Caco-2 (cell line): Measurements from ENCODE around the gene ASPN. TPM values are rescaled to one million over a fixed set of nuclear protein-coding genes. Genes with fewer than 3 reads are reported as not detected.

Experiments used
- BruUV-seq: library from RNA; stranded (reverse); fragments of 400-500 nt; replicated peaks from 2 replicates; lab custom pipeline; 2021; lab: Mats Ljungman, UMichigan
- CTCF ChIA-PET: fragments of 300-600 bp; sonication (Branson Sonifier 250); formaldehyde crosslinking; loops from one replicate; lab custom pipeline; 2022; ENCODE audit warnings: antibody characterized with exemption; lab: Charles Lee
- POLR2A ChIA-PET: fragments of 300-600 bp; sonication (Branson Sonifier 250); formaldehyde crosslinking; loops from one replicate; lab custom pipeline; 2022; ENCODE audit warnings: antibody characterized with exemption; lab: Charles Lee
- DNase-seq, 2 experiments: peaks; one replicate each; pipeline versions ENCODE4 v3.0.0 to v3.0.0-alpha.2; 2020 to 2022
- H3K27me3 ChIP-seq: replicated peaks from 2 replicates; pipeline ENCODE4 v1.6.0; 2011; ENCODE audit warnings: low read length; ENCODE audit not compliant: control insufficient read depth, insufficient read depth
- H3K36me3 ChIP-seq: 2 replicates; pipeline ENCODE4 v1.5.1; 2011; ENCODE audit warnings: low read length; ENCODE audit not compliant: control insufficient read depth, insufficient read depth
- H3K4me1 ChIP-seq: fragments of 250-450 bp; sonication (Bioruptor Pico); 2 replicates; pipeline ENCODE4 v1.5.1; 2020; ENCODE audit warnings: mild to moderate bottlenecking
- H3K4me3 ChIP-seq: 2 replicates; pipeline ENCODE4 v1.5.1; 2011; ENCODE audit warnings: low read depth, mild to moderate bottlenecking, control low read depth, low read length
- H3K9me3 ChIP-seq: fragments of 250-450 bp; sonication (Bioruptor Pico); 2 replicates; pipeline ENCODE4 v1.5.1; 2020; ENCODE audit warnings: mild to moderate bottlenecking, moderate library complexity
- H3K27ac Mint-ChIP-seq: one replicate; pipeline ENCODE4 v1.8.0; 2022; ENCODE audit warnings: mixed read lengths; ENCODE audit not compliant: unreplicated experiment
- H3K27me3 Mint-ChIP-seq: one replicate; pipeline ENCODE4 v1.8.0; 2022; ENCODE audit warnings: mixed read lengths; ENCODE audit not compliant: insufficient read depth, unreplicated experiment
- H3K36me3 Mint-ChIP-seq: one replicate; pipeline ENCODE4 v1.8.0; 2022; ENCODE audit warnings: mild to moderate bottlenecking, mixed read lengths; ENCODE audit not compliant: insufficient read depth, unreplicated experiment
- H3K4me1 Mint-ChIP-seq: one replicate; pipeline ENCODE4 v1.8.0; 2022; ENCODE audit warnings: low read depth, mixed read lengths; ENCODE audit not compliant: unreplicated experiment
- H3K4me3 Mint-ChIP-seq: one replicate; pipeline ENCODE4 v1.8.0; 2022; ENCODE audit warnings: mild to moderate bottlenecking, moderate library complexity, mixed read lengths; ENCODE audit not compliant: unreplicated experiment
- H3K9me3 Mint-ChIP-seq: one replicate; pipeline ENCODE4 v1.8.0; 2022; ENCODE audit warnings: mixed read lengths; ENCODE audit not compliant: unreplicated experiment
- intact Hi-C: fragments of 100-400 bp; cut with micrococcal nuclease; formaldehyde crosslinking; loops from one replicate; pipeline ENCODE4 v1.10.0; 2022; ENCODE audit not compliant: unreplicated experiment
- total RNA-seq: library from RNA; stranded (reverse); gene quantifications from 2 replicates; pipeline ENCODE4 v1.2.3, GENCODE V29; 2022
- TF ChIP-seq, protein P1 (sequence below), 2 experiments: fragments of 200-600 bp in 1 of 2; IDR thresholded peaks; 1 replicate in 1 of 2; 2 replicates in 1 of 2; pipeline versions ENCODE4 v1.5.1 to v1.8.0; 2011 to 2022; ENCODE audit warnings: antibody characterized with exemption in 1 of 2, control low read depth in 1 of 2, inconsistent platforms in 1 of 2, low read depth in 1 of 2, low read length in 1 of 2, mild to moderate bottlenecking in 1 of 2, moderate library complexity in 1 of 2; ENCODE audit not compliant: insufficient read depth in 1 of 2, severe bottlenecking in 1 of 2, unreplicated experiment in 1 of 2

The ASPN gene
- total RNA-seq, 1 experiment from 2014 or later: not detected

DNA sequence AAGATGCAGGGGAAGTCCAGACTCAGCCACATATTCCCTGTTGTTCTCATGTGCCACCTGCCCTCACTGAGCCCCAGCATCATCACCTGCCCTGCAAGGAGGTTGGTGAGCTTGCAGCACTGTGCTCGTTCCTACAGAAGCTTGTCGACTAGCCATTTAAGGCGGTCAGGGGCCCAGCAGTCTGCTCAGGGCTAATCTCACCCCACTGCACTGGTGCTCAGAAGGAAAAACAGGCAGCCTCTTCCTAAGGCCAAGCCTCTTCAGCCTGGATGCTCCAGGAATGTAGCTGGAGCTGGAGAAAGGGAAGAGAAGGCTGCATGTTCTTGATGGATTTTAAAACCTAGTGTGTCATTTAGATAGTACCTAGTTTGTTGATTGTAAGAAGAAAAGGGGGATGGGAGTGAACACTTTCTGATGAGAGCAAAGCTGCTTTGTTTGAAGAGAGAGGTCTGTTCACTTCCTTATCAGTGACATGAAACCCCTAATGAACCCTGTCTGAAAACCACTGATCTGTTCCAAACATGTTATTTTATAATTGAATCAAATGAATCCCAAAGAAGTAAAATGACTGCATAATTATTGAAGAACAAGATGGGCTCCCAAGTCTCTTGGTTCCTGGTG, 10.6 kb upstream of the ASPN start:
- no peaks in the 10 kb centered on the region for H3K4me1 ChIP-seq
- Mint-ChIP-seq H3K36me3 (no peaks in the 10 kb centered on the region), H3K4me1 (peaks cover 6% of the 10 kb centered on the region), H3K27ac (no peak overlapping the region), H3K9me3 (no peaks in the 10 kb centered on the region), H3K4me3 (no peak overlapping the region), H3K27me3 (no peaks in the 10 kb centered on the region)
- no TSS peak for BruUV-seq
- no peak overlapping the region for H3K4me3 ChIP-seq
- H3K27me3 ChIP-seq: no peaks in the 10 kb centered on the region
- CTCF ChIA-PET: no interaction called here
- H3K9me3 ChIP-seq: no peaks in the 10 kb centered on the region
- no peak for DNase-seq
- H3K36me3 ChIP-seq: no peaks in the 10 kb centered on the region
- TF ChIP-seq, protein P1, sequence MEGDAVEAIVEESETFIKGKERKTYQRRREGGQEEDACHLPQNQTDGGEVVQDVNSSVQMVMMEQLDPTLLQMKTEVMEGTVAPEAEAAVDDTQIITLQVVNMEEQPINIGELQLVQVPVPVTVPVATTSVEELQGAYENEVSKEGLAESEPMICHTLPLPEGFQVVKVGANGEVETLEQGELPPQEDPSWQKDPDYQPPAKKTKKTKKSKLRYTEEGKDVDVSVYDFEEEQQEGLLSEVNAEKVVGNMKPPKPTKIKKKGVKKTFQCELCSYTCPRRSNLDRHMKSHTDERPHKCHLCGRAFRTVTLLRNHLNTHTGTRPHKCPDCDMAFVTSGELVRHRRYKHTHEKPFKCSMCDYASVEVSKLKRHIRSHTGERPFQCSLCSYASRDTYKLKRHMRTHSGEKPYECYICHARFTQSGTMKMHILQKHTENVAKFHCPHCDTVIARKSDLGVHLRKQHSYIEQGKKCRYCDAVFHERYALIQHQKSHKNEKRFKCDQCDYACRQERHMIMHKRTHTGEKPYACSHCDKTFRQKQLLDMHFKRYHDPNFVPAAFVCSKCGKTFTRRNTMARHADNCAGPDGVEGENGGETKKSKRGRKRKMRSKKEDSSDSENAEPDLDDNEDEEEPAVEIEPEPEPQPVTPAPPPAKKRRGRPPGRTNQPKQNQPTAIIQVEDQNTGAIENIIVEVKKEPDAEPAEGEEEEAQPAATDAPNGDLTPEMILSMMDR (IDR thresholded peaks at IDR 0.05; ENCODE audit: insufficient read depth in 1 of 2, low read depth in 1 of 2, low read length in 1 of 2, severe bottlenecking in 1 of 2, unreplicated experiment in 1 of 2): no peak
- intact Hi-C loops: no loop called here
- POLR2A ChIA-PET: no interaction called here

DNA sequence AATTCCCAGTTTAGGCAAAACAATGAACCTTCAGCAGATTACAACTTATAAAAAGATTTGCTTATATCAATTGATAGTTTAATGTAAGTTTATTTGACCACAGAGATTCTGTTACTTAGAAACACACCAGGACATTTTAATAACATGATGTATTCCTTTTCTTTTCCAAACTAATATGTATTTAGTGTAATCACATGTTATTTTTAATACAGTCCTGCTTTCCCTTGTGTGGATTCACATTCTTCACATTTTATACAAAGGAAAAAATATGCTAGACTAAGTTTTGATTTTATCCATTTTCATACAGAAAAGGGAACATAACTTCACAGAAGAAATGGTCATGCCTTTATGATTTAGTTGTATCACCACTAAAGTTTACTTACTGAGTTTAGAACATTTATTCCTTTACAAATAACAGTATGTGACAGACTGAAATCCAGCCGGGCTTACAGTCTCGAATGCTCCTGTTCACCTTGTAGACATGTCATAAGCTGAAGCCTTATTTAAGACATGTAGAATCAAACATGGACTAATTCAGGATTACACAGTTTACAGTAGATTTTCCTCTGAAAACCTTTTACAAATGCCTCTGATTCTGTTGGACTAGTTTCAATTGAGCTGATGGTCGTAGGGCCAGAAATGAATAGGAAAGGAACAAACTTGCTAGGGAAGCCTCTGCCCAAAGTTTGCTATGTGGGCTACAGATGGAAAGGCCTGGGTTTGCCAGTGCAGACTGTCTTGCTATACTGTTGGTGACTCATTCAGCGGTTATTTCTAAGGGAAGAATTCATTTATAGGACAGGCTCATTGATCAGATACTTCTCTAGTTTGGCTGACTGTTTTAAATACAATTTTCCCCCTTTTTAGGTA, 6.6 kb upstream of the ASPN start:
- TF ChIP-seq, protein P1 (IDR thresholded peaks at IDR 0.05; ENCODE audit: insufficient read depth in 1 of 2, low read depth in 1 of 2, low read length in 1 of 2, severe bottlenecking in 1 of 2, unreplicated experiment in 1 of 2): no peak
- no TSS peak for BruUV-seq
- Mint-ChIP-seq H3K36me3 (no peaks in the 10 kb centered on the region), H3K9me3 (no peaks in the 10 kb centered on the region), H3K27me3 (no peaks in the 10 kb centered on the region), H3K4me1 (peaks cover 6% of the 10 kb centered on the region), H3K27ac (no peak overlapping the region), H3K4me3 (no peak overlapping the region)
- H3K36me3 ChIP-seq: no peaks in the 10 kb centered on the region
- intact Hi-C loops: no loop called here
- no peaks in the 10 kb centered on the region for H3K9me3 ChIP-seq
- ChIA-PET CTCF (no interaction called here), POLR2A (interaction anchor here (0.6 kb wide), 1 partner anchor 40 kb away, joined by 4 read pairs; no protein-coding TSS in a partner anchor)
- no peak for DNase-seq
- H3K4me1 ChIP-seq: no peaks in the 10 kb centered on the region
- H3K4me3 ChIP-seq: no peak overlapping the region
- H3K27me3 ChIP-seq: no peaks in the 10 kb centered on the region

DNA sequence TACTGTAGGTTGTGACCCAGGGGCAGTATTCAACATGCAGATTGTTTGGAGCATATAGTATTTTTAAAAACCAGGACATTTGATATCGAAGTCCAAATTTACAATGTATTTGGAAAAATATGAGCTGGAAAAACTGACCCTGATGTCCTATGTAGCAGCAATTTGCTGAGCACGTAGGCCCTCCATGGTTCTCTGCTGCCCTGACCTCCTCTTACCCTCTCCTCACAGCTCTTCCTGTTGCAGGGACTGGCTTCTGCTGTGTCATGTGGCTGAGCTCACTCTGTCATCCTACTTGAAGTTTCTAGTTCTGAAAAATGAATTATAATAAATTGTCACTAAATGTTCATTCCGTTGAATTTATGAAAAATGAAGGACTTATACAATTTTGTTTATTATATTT, 4.1 kb upstream of the ASPN start:
- no peak for DNase-seq
- H3K36me3 Mint-ChIP-seq: no peaks in the 10 kb centered on the region
- BruUV-seq: no TSS peak
- no peaks in the 10 kb centered on the region for H3K9me3 Mint-ChIP-seq
- intact Hi-C loops: no loop called here
- TF ChIP-seq, protein P1 (IDR thresholded peaks at IDR 0.05; ENCODE audit: insufficient read depth in 1 of 2, low read depth in 1 of 2, low read length in 1 of 2, severe bottlenecking in 1 of 2, unreplicated experiment in 1 of 2): no peak
- CTCF ChIA-PET: no interaction called here
- no peaks in the 10 kb centered on the region; the same call in 1 of the 2 replicates for H3K4me1 ChIP-seq
- H3K27ac Mint-ChIP-seq: no peak overlapping the region
- no peak overlapping the region for H3K4me3 ChIP-seq
- no peaks in the 10 kb centered on the region for H3K27me3 Mint-ChIP-seq
- peaks cover 3% of the 10 kb centered on the region for H3K4me1 Mint-ChIP-seq
- H3K36me3 ChIP-seq: no peaks in the 10 kb centered on the region
- H3K27me3 ChIP-seq: no peaks in the 10 kb centered on the region
- H3K9me3 ChIP-seq: no peaks in the 10 kb centered on the region
- H3K4me3 Mint-ChIP-seq: no peak overlapping the region
- POLR2A ChIA-PET: interaction anchor here (0.7 kb wide), 1 partner anchor 13 kb away, joined by 6 read pairs; no protein-coding TSS in a partner anchor
